GM18505 (cell line): ENCODE results near the gene CXADR.

ENCODE experiments used
- ATAC-seq: cut with Tn5 transposase; IDR thresholded peaks from one replicate; pipeline ENCODE4 v1.9.1; 2021; ENCODE audit not compliant: unreplicated experiment
- POLR2A ChIP-seq: IDR thresholded peaks from 4 replicates; pipeline ENCODE4 v1.6.1; 2011; ENCODE audit warnings: borderline replicate concordance; ENCODE audit not compliant: insufficient read depth, insufficient read length; ENCODE audit errors: extremely low read depth

Gene CXADR

DNA sequence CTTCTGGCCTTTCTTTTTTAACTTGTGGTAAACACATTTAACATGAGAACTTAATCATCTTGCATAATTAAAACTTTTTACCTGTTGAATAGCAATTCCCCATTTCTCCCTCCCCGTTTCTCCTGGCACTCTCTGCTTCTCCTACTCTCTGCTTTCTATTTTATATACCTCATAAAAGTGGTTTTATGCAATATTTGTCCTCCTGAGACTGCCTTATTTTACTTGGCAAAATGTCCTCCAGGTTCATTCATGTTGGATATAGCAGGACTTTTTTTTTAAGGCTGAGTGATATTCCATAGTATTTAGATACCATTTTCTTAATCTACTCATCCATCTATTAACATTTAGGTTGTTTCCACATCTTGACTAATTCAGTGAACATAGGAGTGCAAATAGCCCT, 64.9 kb downstream of the CXADR start:
- no peak for ATAC-seq

DNA sequence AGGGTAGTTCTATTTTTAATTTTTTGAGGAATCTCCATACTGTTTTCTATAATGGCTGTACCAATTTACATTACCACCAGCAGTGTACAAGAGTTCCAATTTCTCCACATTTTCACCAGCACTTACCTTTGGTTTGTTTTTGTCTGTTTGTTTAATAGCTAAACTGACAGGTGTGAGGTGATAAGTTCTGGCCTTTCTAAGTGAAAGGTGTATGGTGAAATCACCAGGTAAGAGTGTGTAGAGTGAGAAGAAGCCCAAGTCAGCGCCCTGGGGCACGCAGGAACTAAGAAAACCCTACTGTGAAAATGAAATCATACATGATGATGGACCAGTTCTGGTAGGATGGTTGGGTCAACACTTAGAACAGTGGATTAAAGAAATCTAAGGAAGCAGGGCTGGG, 65.3 kb downstream of the CXADR start:
- TF ChIP-seq POLR2A: no peak
- ATAC-seq: no peak

More for the DNA sequence above, 64.9 kb downstream of the CXADR start:
- TF ChIP-seq POLR2A: no peak

DNA sequence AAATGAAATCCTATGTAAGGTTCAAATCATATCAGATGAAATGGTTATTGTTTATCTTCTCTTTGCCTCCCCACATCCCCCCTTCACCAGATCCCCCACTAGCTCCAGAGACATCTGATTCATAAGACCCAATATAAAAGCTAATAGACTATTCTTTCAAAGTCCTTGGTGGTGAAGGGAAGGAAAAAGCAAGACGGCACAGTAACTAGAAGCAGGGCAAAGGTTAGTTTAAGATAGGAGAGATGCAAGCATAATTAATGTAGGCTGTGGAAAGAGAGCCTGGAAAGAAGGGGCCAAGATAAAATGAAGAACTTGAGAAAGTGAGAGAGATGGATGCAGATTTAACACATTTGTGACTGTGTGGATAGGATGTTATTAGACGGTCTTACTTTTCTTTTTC, 66.0 kb downstream of the CXADR start:
- no peak for ATAC-seq
- TF ChIP-seq POLR2A: no peak

DNA sequence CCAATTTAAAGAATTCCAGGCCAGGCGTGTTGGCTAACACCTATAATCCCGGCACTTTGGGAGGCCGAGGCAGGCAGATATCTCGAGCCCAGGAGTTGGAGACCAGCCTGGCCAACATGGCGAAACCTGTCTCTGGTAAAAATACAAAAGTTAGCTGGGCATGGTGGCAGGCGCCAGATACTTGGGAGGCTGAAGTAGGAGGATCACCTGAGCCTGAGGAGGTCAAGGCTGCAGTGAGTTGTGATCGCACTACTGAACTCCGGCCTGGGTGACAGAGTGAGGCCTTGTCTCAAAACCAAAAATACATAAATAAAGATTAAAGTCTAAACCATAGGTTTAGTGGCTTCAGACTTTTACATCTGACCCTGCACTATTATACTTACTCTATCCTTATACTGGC, 67.5 kb downstream of the CXADR start:
- no peak for TF ChIP-seq POLR2A
- no peak for ATAC-seq

DNA sequence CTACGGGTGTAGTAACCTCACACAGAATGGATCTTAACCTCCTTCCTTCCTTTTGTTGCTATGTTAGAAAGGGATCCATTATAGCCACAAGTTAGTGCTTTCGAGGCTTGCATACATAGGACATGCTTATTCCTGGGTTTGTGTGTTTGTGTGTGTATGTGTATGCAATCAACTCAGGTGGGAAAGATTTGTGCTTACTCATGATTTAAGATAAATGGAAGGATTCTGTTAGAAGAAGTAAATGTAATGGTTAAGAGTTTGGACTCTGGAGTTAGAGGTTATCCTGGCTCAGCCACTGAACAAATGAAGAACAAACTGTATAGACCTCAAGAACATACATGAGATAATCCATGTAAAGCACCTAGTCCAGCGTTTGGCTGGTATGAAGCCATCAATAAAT, 71.1 kb downstream of the CXADR start:
- no peak for TF ChIP-seq POLR2A
- no peak for ATAC-seq

DNA sequence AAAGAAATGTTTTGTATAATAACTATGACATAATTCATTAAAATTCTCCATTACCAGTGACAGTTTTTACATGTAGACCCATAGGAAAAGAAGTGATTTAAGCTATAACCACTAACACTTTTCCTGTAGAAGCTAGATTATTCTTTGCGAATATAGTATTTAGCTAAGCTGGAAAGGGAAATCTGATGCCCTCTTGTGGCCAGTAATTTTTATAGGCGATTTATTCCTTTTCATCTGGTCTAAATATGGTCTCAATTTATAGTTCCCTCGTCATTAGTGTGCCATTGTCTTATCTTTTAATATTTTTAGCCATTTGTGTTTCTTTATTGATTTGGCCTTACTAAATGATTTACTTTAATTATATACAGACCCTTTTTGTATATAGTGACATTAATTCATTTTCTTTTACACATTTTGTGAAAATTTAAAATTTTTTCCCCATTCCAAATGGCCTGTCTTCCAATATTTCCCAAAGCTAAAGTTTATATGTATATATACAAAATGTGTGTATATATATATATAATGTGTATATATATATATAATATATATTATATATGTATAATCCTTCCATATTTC, 73.1 kb downstream of the CXADR start:
- TF ChIP-seq POLR2A: no peak
- no peak for ATAC-seq

DNA sequence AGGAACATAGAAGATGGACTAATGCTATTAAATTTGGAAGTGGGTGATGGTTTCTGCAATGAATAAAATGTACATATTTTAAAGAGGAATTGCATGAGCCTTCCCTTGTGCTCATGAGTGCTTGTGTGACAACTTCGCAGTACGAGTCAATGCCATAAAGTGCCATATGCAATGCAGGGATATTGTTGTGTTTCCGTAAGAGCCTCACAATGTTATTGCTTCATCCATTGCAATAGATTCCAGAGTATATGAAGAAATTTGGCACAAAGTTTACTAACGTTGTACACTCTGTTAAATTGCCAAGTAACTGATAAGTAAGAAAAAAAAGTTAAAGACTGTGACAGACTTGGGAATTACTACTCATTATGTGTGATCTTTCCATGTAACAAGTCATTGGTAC, 77.6 kb downstream of the CXADR start:
- no peak for ATAC-seq
- TF ChIP-seq POLR2A: no peak

DNA sequence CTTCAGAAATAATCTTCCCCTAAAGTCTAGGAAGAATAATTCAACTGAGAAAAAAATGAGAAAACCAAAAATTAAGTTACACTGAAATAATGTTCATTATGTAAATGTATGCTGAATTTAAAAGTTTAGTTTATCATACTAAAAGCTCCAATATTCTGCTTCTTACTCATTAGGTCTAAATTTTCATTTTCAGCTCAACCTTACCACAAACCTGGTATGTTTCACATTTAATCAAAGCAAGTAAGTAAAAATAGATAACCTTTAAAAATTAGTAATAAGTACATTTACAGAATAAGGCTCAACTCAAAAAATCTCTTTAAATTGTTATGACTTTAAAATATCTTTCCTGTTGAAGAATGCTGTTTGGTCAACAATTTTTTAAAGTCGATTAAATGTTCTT, 84.8 kb downstream of the CXADR start:
- ATAC-seq: no peak

DNA sequence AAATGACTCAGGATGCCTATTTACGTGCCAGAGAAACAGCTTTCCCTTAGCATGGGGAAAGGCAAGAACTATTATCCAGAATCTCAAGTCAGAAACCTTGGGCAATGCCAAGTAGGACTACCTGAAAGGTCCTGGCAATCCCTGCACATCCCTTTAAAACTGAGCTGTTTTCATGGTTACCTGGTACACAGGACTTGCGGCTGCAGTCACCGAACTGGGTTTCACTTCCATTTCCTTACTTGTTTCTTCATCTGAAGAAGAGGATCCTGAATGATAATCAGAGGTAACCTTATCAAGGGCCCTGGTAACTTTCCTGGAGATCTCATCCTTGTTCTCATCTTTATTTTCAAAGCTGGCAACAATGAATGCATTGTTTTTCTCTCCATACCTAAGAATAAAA, 85.6 kb downstream of the CXADR start:
- no peak for TF ChIP-seq POLR2A
- peak; percentile 84 for ATAC-seq

More for the DNA sequence above, 84.8 kb downstream of the CXADR start:
- TF ChIP-seq POLR2A: no peak

DNA sequence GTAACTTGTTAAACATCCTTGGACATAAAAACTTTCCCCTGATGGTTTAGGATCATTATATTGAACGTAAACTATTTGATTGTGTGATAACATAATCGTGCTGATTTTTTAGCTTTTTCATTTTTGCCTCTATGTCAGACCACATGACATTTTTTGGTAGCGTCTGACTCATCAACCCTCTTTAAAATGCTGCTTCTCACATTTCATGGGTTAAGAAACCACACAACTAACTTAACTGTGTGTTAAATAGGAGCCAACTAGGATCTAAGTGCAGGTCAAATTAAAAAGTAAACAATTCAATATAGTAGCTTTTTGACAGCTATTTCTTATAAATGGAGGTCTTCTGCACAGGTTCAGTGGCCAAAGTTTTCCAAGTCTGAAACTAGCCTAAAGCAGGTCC, 90.0 kb downstream of the CXADR start:
- ATAC-seq: no peak

DNA sequence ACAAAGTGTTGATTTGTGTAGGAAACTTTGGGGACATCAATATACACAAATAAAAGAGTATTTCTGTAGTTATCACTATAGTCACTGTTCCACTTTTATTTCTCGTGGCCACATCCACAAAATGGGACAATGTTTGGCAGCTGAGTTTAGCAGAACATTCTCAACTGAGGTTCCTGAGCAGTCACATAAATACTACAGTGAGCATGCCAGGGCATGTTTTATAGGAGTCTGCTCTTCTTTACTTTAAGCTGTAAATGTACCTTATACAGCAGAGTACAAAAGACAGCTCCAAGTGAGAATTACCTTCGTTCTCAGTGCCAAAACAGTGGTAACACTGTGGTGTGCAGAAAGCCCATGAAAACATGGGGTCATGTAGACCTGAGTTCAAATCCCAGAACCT, 94.8 kb downstream of the CXADR start:
- TF ChIP-seq POLR2A: no peak
- ATAC-seq: no peak

More for the DNA sequence above, 90.0 kb downstream of the CXADR start:
- no peak for TF ChIP-seq POLR2A

DNA sequence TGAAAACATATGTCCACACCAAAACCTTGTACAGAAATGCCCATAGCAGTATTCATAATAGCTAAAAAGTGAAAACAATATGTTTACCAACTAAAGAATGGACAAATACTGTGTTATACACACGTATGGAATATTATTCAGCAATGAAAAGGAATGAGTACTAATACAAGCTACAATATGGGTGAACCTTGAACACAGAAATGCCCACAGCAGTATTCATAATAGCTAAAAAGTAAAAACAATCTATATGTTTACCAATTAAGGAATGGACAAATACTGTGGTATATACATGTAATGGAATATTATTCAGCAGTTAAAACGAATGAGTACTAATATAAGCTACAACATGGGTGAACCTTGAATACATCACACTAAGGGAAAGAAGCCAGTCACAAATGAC, 96.8 kb downstream of the CXADR start:
- ATAC-seq: no peak
- TF ChIP-seq POLR2A: no peak

DNA sequence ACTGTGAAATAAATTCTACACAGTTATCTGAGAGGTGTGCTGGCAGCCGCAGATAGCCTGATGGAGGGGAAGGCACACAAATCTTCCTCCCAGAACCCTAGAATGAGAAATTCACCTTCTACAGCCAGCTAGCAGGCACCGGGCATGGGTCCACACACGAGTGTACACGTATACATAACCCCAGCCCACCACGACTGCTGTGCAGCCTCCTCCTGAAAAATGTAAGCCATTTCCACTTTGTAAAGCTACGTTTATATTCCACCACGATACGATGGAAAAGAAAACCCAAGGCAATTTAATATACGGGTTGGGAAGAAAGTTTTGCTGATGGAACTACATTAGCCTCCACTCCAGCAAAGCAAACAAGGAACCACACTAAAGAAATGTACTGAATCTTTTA, 98.1 kb downstream of the CXADR start:
- no peak for TF ChIP-seq POLR2A
- no peak for ATAC-seq

DNA sequence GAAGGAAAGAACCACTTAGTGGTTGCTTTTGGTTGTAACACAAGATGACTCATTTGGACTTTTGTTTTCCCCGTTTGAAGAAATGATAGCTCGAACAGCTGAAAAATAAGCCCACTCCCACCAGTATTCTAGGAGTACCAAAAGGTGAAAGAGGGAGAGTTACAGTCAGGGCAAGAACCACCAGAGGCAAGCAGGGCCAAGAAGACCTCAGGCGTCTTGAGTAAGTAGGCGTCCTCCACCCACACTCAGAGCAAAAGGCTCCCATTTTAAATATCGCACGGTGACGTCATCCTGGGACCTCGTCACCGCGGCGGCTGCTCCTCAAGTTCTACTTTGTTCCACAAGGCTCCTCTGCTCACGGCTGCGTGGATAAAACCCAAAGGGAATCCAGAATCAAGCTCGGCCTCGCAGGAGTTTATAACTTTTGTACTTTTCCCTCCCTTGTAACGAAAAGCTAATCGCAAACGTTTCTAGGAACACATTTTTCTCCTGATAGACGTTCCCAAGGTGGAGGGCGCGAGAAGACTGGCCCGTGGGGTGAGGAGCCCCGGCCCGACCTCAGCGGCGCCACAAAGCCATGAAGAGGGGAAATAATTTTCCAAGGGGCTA, 98.7 kb downstream of the CXADR start:
- peak; percentile 55 for ATAC-seq
- TF ChIP-seq POLR2A: peak; percentile 18
